Cortex of kidney (tissue), 1 donor: ENCODE measurements around the gene SCTR.

ENCODE experiments used
- DNase-seq: peaks from one replicate; lab custom pipeline; 2025; lab: John Stamatoyannopoulos, UW

SCTR gene

DNA sequence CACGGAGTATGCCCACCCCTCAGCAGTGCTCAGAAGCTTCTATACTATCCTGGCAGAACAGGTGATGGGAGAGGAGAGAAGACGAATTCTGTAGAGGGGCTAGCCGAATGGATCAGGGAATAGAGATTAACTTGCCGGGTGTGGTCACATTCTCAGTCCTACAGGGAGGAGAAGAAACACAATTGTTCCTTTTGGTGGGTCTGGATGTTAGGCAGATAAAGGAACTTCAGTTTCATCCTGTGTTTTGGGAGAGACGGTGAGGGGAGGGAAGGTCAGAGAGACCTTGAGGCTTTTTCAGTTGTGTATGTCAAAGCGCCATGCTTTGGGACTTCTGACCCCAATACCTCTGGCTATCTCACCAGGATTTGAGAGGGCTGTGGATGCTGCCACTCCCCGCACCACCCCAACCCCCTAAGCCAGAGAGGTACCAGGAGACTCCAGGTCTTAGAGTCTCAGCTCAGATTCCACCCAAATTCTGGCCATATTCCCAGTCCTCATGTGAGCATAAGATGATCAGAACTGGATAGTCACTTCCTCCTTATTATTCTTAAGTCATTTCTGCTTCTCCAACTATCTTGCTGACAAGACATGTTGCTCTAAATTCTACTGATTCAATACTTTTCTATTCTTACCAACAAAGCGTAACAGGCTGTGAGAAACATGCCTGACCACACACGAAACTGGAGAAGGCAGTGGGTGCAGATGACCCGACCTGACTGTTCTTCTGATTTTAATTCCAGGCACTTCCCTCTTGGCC, 94.9 kb downstream of the SCTR start:
- DNase-seq = no peak

DNA sequence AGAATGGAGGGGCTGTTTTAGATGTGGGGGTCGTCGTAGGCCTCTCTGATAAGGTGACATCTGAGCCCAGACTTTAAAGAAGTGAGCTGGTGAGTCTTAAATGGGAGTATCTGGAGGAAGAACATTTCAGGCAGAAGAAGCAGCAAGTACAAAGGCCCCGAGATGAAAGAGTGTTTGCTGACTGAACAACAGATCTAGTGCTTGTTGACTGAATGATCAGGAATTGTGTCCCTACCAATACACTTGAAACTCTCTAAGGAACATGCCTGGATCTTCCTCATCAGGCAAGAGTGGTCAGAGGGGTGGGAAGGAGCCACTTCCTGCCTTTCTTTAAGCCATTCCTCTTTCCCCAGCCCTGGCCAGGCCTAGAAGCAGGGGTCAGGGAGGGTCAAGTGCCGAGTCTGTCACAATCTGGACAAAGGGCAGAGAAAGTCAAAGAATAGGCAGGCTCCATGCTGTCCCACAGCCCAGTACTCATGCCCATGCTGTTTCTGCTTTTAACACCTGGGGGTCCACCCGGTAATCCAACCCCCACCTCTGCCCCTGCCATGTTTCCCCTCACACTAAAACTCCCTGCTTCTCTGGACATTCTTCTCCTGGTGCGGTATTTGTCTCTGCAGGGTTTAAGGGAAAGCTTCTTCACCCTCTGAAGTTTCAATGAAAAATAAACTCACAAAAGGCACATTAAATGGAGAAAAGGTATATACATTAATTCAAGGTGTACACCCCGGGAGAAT, 95.6 kb downstream of the SCTR start:
- no peak for DNase-seq

DNA sequence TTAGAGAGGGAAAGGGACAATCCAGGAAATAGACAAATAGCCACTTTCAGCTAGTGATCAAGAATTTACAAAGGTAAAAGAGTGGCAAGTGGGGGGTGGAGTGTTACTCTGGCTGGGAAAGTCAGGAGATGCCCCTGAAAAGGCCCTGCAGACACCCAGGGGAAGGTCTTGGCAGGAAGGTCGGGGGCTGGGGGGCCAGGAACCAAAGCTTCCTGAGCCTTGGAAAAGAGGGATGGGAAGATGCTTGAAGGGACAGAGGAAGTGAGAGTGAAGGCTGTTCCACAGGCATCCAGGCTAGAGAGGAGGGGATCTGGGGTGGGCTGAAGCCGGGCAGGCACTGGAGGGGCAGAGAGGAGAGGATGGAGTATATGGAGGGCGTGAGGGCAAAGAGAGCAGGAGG, 96.5 kb downstream of the SCTR start:
- no peak for DNase-seq

DNA sequence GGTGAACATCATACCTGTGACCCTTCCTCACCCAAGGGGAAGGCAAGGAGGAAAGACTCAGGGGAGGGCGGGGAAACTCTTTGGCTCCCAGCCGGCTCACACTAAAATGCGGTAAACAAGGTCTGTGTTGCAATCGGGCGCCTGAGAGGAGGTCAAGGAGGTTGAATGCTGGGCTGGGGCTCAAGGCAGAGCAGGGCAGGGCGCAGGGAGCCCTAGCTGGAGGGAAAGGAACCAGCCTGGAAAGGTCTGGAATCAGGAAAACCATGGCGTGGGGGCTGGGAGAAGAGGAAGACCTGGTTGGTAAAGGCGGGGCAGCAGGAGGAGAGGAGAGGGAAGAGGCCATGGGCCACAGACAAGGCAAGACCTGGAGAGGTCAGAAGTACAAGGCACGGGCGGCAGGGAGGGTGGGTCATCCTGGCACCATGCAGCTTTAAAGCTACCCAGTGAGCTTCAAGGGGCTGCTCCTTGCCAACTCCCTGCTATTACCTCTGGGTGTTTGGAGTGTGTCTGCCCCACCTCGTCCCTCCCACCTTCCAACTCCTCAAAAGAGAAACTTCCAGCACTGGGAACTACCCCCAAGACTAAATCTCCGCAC, 97.4 kb downstream of the SCTR start:
- no peak for DNase-seq

DNA sequence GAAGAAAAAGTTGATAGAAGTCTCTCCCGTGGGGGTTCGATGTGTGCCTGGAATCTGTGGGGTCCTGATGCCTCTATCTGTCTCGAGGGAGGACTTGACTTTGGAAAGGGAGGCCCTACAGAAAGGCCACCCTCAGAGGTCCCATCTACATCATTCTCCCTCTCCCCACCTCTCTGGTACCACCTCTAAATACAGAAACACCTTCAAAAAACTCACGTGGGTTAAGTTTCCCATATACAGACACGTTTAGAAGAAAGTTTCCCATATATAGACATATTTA, 97.9 kb downstream of the SCTR start:
- no peak for DNase-seq

DNA sequence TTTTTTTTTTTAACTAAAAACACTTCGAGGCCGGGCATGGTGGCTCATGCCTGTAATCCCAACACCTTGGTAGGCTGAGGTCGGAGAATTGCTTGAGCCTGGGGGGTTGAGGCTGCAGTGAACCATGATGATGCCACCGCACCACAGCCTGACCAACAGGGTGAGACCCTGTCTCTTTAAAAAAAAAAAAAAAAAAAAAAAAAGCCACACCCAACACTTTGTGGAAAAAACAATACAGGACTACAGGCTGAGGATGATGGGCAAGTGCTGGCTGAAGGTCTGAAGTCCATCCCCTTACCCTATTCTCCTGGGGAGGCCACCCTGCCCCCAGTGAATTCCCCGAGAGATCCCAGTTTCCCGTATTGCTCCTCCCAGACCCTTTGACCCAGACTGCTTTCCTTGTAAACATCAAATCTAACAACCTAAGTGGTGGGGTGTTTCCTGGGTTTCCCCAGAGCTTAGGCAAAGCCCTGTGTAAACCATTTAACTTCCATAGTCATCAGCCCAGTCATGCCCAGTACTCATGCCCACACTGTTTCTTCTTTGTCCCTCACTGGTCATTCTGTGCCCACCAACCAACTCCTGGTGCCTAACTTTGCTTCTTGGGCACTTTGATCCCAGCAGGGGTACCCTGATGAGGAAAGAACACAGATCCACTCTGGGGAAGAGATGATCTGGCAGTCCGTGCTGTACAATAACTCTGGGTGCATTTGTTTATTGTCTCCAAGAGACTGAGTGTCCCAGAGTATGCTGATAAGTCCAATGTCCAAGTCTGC, 98.5 kb downstream of the SCTR start:
- no peak for DNase-seq

DNA sequence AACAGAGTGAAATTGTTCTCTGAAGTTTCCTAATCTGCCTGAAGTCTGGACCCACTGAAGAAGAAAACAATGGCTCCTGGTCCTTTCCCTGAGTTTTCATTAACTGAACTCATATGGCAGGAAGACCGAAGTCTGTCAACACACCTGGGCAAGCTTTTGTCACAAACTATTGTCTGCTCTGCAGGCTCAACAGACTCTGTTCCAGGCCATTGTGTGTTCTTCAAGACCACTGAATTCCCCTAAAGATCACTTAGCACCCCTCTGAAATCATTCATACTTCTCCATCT, 99.2 kb downstream of the SCTR start:
- no peak for DNase-seq

DNA sequence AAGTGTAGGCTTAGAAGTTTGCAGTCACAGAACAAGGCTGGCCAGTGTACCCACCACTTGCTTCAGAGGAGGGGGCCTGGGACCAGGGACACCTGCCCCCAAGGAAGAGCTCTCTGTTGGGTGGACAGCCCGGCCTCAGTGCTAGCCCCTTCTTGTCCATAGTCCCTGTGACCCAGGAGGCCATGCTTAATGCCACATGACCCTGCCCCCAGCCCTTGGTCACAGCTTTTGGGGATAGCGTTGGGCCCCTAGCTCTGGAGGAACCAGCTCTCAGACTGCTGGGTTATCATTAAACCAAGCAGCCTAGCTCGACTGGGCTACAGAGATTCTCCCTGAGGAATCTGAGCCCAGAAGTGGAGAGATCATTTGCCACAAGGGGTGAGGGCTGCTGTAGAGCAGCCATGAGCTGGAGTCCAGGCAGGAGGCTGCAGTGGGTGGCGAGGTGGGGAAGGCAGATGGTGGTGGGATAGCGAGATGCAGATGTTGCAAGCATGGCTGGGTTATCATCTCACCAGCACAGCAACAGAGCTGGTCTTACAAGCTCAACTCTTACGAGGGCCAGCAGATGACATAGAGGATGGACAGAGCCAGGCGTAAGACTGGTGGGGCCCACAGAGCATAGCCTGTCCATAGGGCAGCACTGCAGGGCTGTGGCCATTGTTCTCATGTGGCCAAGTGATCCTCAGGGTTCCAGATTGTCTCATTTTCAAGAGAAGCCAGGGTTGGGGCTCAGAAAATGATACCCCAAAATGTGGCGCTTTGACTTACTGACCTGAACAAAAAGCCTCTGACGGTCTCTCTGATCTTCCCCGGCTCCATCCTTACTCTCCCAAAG, 99.8 kb downstream of the SCTR start:
- no peak for DNase-seq

DNA sequence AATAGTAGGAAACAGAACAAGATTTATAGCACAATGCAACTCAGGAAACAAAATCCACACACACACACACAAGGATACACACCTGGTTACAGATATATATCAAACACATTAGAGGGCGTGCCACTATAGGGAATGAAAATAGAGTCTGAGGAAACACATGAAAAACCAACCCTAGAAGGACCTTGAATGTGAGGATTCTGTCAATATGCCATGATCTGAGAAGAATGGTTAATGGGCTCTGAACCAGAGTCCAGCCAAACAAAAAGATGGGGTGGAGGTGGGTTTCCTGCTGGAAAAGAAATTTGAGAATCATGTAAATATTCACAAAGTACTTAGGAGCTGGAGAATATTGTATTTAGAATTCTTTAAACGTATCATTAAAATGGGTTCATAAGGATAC, 100.5 kb downstream of the SCTR start:
- DNase-seq = no peak

DNA sequence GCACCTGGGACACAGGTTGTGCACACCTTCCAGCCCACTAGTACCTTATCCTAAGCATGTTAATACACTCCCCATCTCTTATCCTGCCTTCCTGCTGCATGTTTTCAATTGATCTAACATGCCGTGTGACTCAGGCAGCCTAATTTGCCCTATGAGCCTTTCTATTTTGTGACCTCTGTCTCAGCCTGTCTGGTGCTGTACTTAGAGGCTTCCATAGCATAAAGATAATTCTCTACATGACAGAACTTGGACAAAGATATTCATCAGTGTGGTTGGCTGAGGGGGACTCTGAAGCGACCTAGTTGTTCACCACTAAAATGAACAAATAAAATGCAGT, 101.2 kb downstream of the SCTR start:
- no peak for DNase-seq

DNA sequence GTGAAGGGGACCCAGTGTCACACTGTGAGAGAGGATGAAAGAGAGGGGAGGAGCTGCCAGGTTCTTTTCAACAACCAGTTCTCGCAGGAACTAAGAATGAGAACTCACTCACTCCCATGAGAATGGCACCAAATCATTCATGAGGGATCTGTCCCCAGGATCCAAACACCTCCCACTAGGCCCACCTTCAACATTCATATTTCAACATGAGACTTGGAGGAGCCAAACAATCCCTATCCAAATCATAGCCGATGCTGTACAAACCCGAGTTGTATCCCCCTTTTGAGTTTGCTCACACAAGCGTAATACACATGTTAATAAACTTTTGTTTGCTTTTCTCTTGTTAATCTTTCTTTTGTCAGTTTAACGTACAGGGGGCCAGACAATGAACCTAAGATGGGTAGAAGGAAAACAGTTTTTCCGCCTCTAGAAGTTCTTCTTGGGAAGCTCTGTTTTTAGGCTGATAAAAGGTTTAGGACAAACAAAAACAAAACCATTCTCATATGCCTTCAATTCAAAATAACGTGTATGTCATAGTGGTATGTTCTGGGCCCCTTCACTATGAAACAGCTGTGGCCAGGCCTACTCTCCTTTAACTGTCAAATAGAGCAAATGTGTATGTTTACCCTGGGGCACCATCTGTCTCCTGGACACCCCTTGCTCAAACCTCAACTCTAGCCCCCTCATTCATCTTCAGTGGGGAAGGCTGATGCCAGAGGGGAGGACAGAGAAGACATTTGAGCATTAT, 101.7 kb downstream of the SCTR start:
- no peak for DNase-seq

DNA sequence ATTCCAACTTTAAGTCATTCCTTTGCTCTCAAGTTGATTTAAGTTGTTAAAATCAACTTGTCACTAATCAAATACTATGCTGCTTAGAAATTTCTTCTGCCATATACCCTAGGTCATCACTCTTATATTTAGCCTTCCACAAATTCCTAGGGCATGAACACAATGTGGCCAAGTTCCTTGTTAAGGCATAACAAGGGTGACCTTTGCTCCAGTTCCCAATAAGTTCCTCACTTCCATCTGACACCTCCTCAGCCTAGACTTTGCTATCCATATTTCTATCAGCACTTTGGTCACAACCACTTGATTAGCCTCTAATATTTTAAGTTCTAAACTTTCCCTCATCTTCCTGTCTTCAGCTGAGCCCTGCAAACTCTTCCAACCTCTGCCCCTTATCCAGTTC, 102.5 kb downstream of the SCTR start:
- DNase-seq = no peak

DNA sequence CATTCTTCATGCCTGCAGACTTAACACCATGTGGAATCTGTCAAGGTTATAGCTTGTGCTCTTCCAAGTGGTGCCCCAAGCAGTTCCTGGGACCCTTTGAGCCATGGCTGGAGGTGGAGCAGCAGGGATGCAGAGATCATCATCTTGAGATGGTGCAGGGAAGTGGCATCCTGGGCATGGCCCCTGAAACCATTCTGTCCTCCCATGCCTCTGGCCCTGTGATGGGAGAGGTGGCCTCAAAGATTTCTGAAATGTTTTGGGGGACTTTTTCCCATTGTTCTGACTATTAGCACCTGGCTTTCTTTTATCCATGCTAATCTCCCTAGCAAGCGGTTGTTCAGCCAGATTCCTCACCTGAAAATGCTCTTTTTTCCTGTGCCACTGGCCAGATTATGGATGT, 103.0 kb downstream of the SCTR start:
- no peak for DNase-seq

DNA sequence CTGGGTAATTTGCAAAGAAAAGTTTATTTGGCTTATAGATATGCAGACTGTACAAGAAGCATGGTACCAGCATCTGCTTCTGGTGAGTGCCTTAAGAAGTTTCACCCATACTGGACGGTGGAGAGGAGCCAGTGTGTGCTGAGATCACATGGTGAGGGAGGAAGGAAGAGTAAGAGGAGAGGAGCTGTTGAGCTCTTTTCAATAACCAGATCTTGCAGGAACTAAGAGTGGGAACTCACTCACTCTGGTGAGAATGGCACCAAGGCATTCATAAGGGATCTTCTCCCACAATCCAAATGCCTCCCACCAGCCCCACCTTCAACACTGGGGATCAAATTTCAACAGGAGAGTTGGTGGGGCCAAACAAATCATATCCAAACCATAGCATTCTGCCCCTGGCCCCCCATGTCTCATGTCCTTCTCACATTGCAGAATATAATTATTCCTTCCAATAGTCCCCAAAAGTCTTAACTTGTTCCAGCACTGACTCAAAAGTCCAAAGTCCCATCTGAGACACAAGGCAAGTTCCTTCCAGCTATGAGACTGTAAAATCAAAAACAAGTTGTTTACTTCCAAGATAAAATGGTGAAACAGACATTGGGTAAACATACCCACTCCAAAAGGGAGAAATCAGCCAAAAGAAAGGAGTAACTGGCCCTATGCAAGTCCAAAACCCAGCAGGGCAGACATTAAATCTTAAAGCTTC, 104.3 kb downstream of the SCTR start:
- no peak for DNase-seq

DNA sequence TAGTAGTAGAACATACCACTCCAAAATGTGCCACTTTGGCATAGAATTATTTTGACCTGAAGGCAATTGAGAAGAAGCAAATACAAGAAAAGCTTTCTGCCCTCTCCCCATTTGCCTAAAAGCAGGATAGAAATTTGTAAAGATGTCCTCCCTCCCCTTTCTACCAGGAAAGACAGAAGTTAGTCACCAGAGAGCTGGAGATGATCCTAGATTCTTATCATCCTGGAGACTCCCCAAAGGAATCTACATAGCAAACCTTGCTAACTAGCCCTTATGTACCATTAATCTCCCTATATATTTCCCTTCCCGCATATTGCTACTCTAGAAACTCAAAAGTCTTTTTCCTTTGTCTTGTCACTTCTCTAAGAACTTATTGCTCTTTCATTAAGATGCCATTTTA, 105.2 kb downstream of the SCTR start:
- no peak for DNase-seq

DNA sequence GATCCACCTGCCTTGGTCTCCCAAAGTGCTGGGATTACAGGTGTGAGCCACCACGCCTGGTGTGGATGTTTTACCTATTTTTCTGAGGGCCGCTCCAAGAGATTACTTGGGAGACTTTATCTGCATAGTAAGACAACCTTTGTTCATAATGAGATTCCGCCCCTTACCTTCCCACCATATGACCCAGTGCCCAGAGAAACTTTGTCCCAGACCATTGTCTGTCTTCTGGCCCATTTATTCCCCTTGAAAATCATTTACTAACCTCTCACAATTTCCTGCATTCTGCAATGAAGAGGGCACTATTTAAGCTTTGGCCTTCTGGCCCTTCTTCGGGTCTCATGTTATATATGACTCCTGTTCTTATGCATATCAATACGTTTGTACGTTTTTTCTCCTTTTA, 106.4 kb downstream of the SCTR start:
- DNase-seq = no peak

DNA sequence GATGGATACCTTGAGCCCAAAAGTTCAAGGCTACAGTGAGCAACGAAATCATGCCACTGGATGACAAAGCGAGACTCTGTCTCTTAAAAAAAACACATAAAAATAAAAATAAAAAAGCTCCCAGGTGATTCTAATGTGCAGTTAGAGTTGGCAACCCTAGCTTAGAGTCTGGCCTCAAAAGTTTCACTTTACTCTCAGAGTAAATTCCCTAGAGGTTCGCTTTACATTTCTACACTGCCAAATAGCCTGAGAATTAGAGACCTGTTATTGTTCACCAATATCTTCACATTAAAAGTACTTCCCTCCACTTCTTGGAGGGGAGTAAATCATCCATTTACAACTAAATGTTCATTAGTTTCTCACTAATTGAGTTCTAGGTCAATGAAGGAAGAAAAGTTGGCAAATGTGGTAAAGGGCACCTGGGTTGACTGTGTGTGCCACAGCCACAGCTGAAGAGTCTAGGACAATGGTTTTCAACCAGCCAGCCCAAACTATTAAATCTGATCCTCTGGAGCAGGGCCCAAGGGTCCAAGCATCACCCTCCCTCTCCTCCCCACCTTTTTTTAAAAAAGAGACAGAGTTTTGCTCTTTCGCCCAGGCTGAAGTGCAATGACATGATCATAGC, 107.9 kb downstream of the SCTR start:
- DNase-seq = no peak

DNA sequence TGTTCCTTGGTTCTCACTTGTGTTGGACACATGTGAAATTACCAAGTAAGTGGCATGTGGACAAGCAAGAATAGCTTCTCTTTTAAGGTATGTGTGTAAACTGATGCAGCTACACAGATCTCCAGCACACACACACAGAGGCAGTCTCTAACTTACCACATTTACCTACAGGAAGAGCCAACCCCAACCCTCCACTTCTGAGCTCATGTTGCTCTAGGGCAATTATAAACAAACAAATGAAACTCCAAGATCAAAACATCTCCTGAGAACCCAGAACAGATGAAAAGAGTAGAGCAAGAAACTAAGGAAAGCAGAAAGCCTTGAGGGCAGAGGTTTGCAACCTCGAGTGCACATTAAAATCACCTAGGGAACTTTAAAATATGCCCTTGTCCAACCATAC, 108.7 kb downstream of the SCTR start:
- no peak for DNase-seq

DNA sequence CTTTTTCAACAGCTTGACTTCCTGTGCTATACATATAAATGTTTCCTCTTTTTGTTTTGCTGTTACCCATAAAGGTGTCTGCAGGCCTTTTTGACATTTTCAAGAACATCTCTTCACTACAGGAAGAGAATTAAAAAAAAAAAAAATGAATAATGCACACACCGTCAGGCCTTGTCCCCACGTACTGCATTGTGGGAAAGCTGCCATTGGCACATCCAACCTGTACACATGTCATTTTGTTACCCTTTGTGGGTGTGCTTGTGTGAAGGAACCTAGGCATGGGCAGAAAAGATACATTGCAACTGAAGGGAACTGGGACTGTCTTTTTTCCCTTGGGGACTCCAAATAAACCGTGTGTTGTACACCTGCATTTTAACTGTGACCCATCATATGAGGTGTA, 109.4 kb downstream of the SCTR start:
- DNase-seq = no peak

DNA sequence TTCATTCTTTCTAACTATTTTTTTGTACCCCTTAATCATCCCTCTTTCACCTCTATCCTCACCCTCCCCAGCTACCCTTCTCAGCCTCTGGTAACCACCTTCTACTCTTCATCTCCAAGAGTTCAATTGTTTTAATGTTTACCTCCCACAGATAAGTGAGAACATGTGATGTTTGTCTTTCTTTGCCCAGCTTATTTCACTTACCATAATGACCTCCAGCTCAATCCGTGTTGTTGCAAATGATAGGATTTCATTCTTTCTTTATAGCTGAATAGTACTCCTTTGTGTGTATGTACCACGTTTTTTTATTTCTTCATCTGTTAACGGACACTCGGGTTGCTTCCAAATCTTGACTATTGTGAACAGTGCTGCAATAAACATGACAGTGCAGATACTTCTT, 114.8 kb downstream of the SCTR start:
- DNase-seq = no peak

DNA sequence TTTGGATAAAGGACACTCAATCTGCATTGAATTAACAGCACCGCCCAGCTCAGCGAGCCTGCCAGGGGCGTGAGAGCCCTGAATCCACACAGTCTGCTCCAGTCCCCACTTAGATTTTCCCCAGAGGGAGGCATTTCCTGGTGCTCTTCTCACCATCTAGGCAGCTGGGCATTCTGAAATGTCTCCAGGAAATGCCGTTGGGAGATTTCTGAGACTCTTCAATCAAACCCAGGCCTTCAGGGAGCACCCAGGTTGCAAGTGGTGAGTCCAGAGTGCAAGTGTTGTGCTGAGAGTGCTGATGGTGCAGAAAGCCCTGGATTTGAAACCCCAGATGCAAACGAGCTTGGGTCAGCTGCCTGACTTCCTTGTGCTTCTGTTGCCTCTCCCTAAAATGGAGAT, 116.1 kb downstream of the SCTR start:
- DNase-seq = no peak
